B cell (primary cell): ENCODE data around the gene NEAT1. TPM values are rescaled to one million over a fixed set of nuclear protein-coding genes. Genes with fewer than 3 reads are reported as not detected.

Experiments
- ATAC-seq: fragments of 200-7000 bp; cut with Tn5 transposase; one replicate; pipeline ENCODE4 v1.10.0; 2021; ENCODE audit warnings: low read depth, mild to moderate bottlenecking, moderate number of reproducible peaks, moderate library complexity
- CTCF ChIA-PET: fragments of 350-600 bp; sonication (Branson Sonifier 250); formaldehyde crosslinking; loops from one replicate; lab custom pipeline; 2021; ENCODE audit warnings: antibody characterized with exemption, inconsistent platforms; lab: Charles Lee
- POLR2A ChIA-PET: fragments of 350-600 bp; sonication (Branson Sonifier 250); formaldehyde crosslinking; loops from one replicate; lab custom pipeline; 2021; ENCODE audit warnings: antibody characterized with exemption; lab: Charles Lee
- DNase-seq: peaks from one replicate; pipeline ENCODE4 v3.0.0; 2013
- H2AFZ ChIP-seq: 2 replicates; pipeline ENCODE4 v1.6.1; 2012; ENCODE audit warnings: mild to moderate bottlenecking, low read depth, low read length; ENCODE audit not compliant: insufficient read depth, poor library complexity, severe bottlenecking
- H3K27ac ChIP-seq, 2 donors: 1 replicate in 1 of 2; 2 replicates in 1 of 2; pipeline ENCODE4 v1.5.1; 2012 to 2013; ENCODE audit warnings: low read length in 2 of 2, mild to moderate bottlenecking in 2 of 2, moderate library complexity in 1 of 2
- H3K27me3 ChIP-seq, 4 experiments: fragments of 200-600 bp in 1 of 4; sonication (generic) in 1 of 4; replicated peaks in 1 of 4; 1 replicate in 2 of 4; 2 replicates in 2 of 4; pipeline versions ENCODE4 v1.6.1 to v1.7.0; 2013 to 2016; ENCODE audit warnings: low read length in 3 of 4, mild to moderate bottlenecking in 2 of 4, mixed read lengths in 1 of 4, moderate library complexity in 1 of 4; ENCODE audit not compliant: insufficient read depth in 4 of 4, control insufficient read depth in 3 of 4; ENCODE audit errors: control extremely low read depth in 1 of 4
- H3K36me3 ChIP-seq, 2 experiments: replicated peaks in 1 of 2; 1 replicate in 1 of 2; 2 replicates in 1 of 2; pipeline versions ENCODE4 v1.6.1 to v1.7.1; 2013; ENCODE audit warnings: low read length in 1 of 2; ENCODE audit not compliant: insufficient read depth in 2 of 2, control insufficient read depth in 1 of 2; ENCODE audit errors: control extremely low read depth in 1 of 2, extremely low read depth in 1 of 2
- H3K4me1 ChIP-seq, 2 donors: fragments of 200-600 bp in 1 of 2; sonication (generic) in 1 of 2; 1 replicate in 1 of 2; 2 replicates in 1 of 2; pipeline versions ENCODE4 v1.5.1 to v1.6.1; 2013 to 2017; ENCODE audit warnings: low read length in 2 of 2; ENCODE audit not compliant: control insufficient read depth in 2 of 2, insufficient read depth in 2 of 2
- H3K4me2 ChIP-seq: replicated peaks from 2 replicates; pipeline ENCODE3; 2012; ENCODE audit warnings: mild to moderate bottlenecking, low read depth, low read length; ENCODE audit not compliant: poor library complexity, severe bottlenecking
- H3K4me3 ChIP-seq, 5 experiments: fragments of 200-600 bp in 1 of 5; sonication (generic) in 1 of 5; 1 replicate in 3 of 5; 2 replicates in 2 of 5; pipeline versions ENCODE4 v1.5.1 to v1.7.0; 2011 to 2016; ENCODE audit warnings: low read length in 4 of 5, mild to moderate bottlenecking in 4 of 5, low read depth in 2 of 5, control low read depth in 1 of 5, moderate library complexity in 1 of 5; ENCODE audit not compliant: insufficient read depth in 1 of 5; ENCODE audit errors: control extremely low read depth in 1 of 5, extremely low read depth in 1 of 5
- H3K79me2 ChIP-seq: fragments of 200-600 bp; sonication (generic); one replicate; pipeline ENCODE4 v1.6.0; 2016; ENCODE audit warnings: low read length; ENCODE audit not compliant: control insufficient read depth, insufficient read depth
- H3K9ac ChIP-seq: fragments of 200-600 bp; sonication (generic); 2 replicates; pipeline ENCODE4 v1.6.1; 2017; ENCODE audit warnings: mild to moderate bottlenecking, low read length, moderate library complexity
- H3K9me3 ChIP-seq, 3 donors: one replicate each; pipeline versions ENCODE4 v1.6.1 to v1.7.1; 2013; ENCODE audit warnings: low read length in 2 of 3; ENCODE audit not compliant: control insufficient read depth in 2 of 3, insufficient read depth in 1 of 3; ENCODE audit errors: control extremely low read depth in 1 of 3
- H4K20me1 ChIP-seq: 2 replicates; pipeline ENCODE4 v1.6.0; 2012; ENCODE audit warnings: mild to moderate bottlenecking, low read length; ENCODE audit not compliant: insufficient read depth, control insufficient read depth, poor library complexity, severe bottlenecking
- H3K27ac Mint-ChIP-seq: one replicate; pipeline ENCODE4 v1.8.0; 2021; ENCODE audit warnings: mixed read lengths
- H3K27me3 Mint-ChIP-seq: one replicate; pipeline ENCODE4 v1.8.0; 2021; ENCODE audit warnings: mixed read lengths
- H3K4me1 Mint-ChIP-seq: one replicate; pipeline ENCODE4 v1.8.0; 2021; ENCODE audit warnings: mixed read lengths
- H3K4me3 Mint-ChIP-seq: one replicate; pipeline ENCODE4 v1.8.0; 2021; ENCODE audit warnings: mixed read lengths
- H3K9me3 Mint-ChIP-seq: one replicate; pipeline ENCODE4 v1.8.0; 2022; ENCODE audit warnings: mixed read lengths; ENCODE audit not compliant: insufficient read depth
- EZH2 ChIP-seq: IDR thresholded peaks from 2 replicates; pipeline ENCODE4 v1.6.1; 2012; ENCODE audit warnings: borderline replicate concordance, low read depth, mild to moderate bottlenecking, moderate library complexity, low read length; ENCODE audit not compliant: insufficient read depth, poor library complexity, severe bottlenecking
- WGBS: methylation state at CpG from one replicate; pipeline ENCODE4 v1.1.5; 2013; ENCODE audit warnings: missing lambda C conversion rate; ENCODE audit not compliant: insufficient coverage; 5-methylcytosine and 5-hydroxymethylcytosine counted together
- intact Hi-C: fragments of 100-400 bp; cut with micrococcal nuclease; formaldehyde crosslinking; loops from one replicate; pipeline ENCODE4 v1.10.0; 2022
- polyA plus RNA-seq: library from polyadenylated mRNA; depleted of rRNA; stranded (reverse); fragments of >200 nt; gene quantifications from 2 replicates; pipeline ENCODE4 v1.2.3, GENCODE V29; 2012
- total RNA-seq, 2 donors: library from RNA; stranded (reverse); fragments of 120-200 nt in 1 of 2; gene quantifications; 1 replicate in 1 of 2; 2 replicates in 1 of 2; pipeline versions ENCODE4 v1.2.3 to v1.2.4, GENCODE V29; 2013 to 2022
- TF ChIP-seq, protein P1 (sequence below): fragments of 200-600 bp; IDR thresholded peaks from one replicate; pipeline ENCODE4 v1.8.0; 2022; ENCODE audit warnings: antibody characterized with exemption, mild to moderate bottlenecking

NEAT1 gene
- total and polyA plus RNA-seq, 2 donors (not counting 1 experiment from before 2014, with no cell fraction given): 66.7 to 1,642 TPM

DNA sequence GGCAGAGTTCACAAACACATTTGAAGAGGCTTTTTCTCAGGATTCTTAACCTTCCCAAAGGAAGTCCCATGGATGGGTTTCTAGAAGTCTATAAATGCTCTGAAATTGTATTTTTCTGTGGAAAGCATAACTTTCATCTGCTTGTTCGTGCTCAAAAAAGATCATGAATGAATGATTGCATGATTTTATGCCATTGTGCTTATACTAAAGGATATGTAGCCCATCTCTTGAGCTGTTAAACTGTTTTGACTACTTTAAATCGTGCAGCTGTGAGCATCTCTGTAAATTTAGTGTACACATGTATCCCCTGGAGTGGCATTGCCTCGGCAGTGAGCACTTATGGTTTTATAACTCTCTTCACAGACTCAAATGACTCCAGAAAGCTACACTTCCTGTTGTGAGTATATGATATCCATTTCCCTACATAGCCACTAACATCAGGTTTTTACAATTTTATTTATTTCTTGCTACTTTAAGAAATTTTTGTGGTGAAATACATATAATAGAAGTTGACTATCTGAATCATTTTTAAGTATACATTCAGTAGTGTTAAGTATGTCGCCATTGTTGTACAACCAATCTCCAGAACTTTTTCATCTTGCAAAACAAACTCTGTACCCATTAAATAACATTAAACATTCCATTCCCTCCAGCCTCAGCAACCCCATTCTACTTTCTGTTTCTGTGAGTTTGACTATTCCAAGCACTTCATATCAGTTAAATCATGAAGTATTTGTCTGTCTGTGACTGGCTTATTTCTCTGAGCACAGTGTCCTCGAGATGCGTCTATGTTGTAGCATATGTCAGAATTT, 8.0 kb downstream of the NEAT1 start:
- intact Hi-C loops: loop anchor here (1.0 kb wide), 2 partner anchors 9 to 11 kb away; no protein-coding TSS in a partner anchor
- Histone ChIP-seq H3K79me2 (peaks cover 73% of the 10 kb centered on the region), H4K20me1 (no peaks in the 10 kb centered on the region), H3K27me3 (no peaks in the 10 kb centered on the region), H3K36me3 (peaks cover 1 to 19% of the 10 kb centered on the region in 2 experiments), H3K9ac (peak overlapping the region; percentile 56), H3K9me3 (no peaks in the 10 kb centered on the region), H3K4me3 (peak overlapping the region; percentile 5 to 55 (median 32)), H3K27ac (peak overlapping the region; percentile 87 to 97), H2AFZ (peak overlapping the region; percentile 33), H3K4me1 (peaks cover 67 to 73% of the 10 kb centered on the region in 2 donors), H3K4me2 (peak overlapping the region; percentile 94)
- TF ChIP-seq, protein P1, sequence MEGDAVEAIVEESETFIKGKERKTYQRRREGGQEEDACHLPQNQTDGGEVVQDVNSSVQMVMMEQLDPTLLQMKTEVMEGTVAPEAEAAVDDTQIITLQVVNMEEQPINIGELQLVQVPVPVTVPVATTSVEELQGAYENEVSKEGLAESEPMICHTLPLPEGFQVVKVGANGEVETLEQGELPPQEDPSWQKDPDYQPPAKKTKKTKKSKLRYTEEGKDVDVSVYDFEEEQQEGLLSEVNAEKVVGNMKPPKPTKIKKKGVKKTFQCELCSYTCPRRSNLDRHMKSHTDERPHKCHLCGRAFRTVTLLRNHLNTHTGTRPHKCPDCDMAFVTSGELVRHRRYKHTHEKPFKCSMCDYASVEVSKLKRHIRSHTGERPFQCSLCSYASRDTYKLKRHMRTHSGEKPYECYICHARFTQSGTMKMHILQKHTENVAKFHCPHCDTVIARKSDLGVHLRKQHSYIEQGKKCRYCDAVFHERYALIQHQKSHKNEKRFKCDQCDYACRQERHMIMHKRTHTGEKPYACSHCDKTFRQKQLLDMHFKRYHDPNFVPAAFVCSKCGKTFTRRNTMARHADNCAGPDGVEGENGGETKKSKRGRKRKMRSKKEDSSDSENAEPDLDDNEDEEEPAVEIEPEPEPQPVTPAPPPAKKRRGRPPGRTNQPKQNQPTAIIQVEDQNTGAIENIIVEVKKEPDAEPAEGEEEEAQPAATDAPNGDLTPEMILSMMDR: no peak
- no peak for TF ChIP-seq EZH2
- Mint-ChIP-seq H3K27me3 (no peaks in the 10 kb centered on the region), H3K4me3 (peak overlapping the region; percentile 82), H3K9me3 (no peaks in the 10 kb centered on the region), H3K27ac (peak overlapping the region; percentile 93), H3K4me1 (peaks cover 83% of the 10 kb centered on the region)
- WGBS: 44% methylated on average over 1 of the region's 6 CpGs
- DNase-seq (peak; percentile 55), ATAC-seq (no peak)
- ChIA-PET POLR2A (interaction anchor here (0.7 to 7.5 kb wide), 9 partner anchors 9 to 76 kb away, joined by 3 to 69 read pairs (median 7); partner anchors contain the start of gene MALAT1), CTCF (interaction anchor here (1.4 to 1.6 kb wide), 2 partner anchors 14 to 67 kb away, joined by 6 to 10 read pairs; no protein-coding TSS in a partner anchor)
